Stimulated activated CD4-positive, alpha-beta T cell treated with anti-CD3 and anti-CD28 coated beads, Interleukin-15, amount 100 ng/mL, for 48 hours (primary cell): ENCODE data around the gene SNX17.
"Not testable (repeated sequence)": the region's sequence is repeated elsewhere in the genome, so short reads cannot be mapped to it uniquely, and the experiment has no call there.

Source experiments
- DNase-seq, 2 donors: peaks; one replicate each; pipeline ENCODE4 v3.0.0-alpha.2; 2020; ENCODE audit warnings: low read depth in 2 of 2

The SNX17 gene

GRCh38 chr2:27370026-27370815 lies at the start of gene SNX17, which contains the start of gene EIF2B4:
Gene SNX17, plus strand, starts transcription at chr2:27370616. Its CDS starts 128 bp downstream, at chr2:27370744.
Gene EIF2B4, minus strand, starts transcription at chr2:27370338. Its CDS starts 24 bp downstream, at chr2:27370314.
- DNase-seq = peak; percentile 98 to 99

- DNase-seq = no peak
These were observed 49.4 kb upstream of the SNX17 start for GRCh38 chr2:27320958-27321543.

DNA sequence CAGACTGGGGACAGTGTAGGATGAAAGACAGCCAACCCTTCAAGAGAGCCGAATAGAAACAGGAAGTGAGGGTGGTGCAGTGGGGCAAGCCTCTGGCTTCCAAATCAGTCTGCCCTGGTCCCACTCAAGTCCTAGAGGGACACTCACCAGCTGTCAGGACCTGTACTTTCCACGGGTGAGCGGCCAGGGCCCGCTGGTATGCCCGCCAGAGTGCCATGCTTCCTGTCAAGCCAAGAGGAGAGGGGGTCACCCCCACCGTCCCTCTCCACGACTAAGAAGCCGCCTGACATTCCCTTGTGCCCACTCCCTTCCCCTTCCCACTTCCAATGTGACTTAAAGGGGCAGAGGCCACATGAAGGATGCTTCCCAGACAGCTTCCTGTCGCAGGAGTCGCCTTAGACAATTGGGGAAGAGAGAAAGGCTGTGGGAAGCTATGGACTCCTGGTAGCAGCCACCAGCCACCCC lies 48.1 kb upstream of the SNX17 start:
- no peak for DNase-seq

GRCh38 chr2:27322766-27323595 lies 47.4 kb upstream of the SNX17 start, which contains the start of gene MPV17:
Gene MPV17, minus strand, starts transcription at chr2:27323097. Its CDS starts 580 bp downstream, at chr2:27322517.
- DNase-seq = peak; percentile 79 to 87

- DNase-seq = no peak
These were observed 46.7 kb upstream of the SNX17 start for GRCh38 chr2:27323596-27324285.

DNA sequence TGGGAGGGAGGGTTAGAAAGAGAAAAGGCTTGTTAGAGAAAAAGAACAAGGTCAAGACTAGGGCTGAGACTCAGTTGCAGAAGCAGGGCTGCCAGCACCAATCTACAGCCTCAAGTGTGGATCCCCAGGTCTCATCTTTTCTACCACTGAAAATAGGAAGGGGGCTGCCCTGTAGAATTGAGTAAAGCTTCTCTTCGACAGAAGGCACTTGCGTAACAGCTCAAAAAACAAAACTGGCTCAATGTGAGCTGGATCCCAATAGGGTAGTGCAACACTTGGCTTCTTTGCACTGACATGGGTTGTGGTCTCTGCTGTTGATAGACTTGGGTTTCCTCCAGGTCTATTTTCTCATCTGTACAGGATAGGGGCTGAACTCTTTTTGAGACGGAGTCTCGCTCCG lies 45.7 kb upstream of the SNX17 start:
- DNase-seq = no peak

DNA sequence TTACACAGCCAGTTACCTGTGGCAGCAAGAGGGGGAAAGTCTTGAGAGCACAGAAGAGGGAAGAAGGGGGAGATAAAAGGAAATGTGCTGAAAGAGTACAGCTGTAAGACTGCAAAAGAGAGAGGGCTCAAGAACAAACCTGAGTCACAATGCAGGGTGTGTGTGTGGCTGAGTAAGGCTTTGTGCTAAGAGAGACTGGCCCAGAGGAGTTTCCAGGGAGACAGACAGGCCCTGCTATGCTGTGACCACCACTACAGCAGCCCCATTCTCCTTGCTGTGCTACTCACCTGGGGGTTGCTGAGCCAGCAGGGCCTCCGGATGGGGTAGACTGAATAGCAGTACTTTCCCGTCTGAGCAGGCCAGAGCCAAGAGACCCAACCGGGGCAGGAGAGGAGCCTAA lies 35.1 kb upstream of the SNX17 start:
- no peak for DNase-seq

GRCh38 chr2:27336173-27336572 lies 34.2 kb upstream of the SNX17 start:
- DNase-seq = no peak

DNA sequence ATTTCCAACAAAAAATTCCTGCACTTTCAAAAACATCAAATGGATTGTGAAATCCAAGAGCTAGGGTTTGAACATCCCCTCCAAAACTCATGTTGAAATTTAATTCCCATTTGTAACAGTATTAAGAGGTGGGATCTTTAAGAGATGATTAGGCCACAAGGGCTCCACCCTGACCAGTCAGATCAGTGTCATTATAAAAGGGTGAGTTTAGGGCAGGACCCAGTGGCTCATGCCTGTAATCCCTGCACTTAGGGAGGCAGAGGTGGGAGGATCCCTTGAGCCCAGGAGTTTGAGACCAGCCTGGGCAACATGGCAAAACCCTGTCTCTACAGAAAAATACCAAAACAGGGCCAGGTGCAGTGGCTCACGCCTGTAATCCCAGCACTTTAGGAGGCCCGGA lies 22.8 kb upstream of the SNX17 start:
- no peak for DNase-seq

DNA sequence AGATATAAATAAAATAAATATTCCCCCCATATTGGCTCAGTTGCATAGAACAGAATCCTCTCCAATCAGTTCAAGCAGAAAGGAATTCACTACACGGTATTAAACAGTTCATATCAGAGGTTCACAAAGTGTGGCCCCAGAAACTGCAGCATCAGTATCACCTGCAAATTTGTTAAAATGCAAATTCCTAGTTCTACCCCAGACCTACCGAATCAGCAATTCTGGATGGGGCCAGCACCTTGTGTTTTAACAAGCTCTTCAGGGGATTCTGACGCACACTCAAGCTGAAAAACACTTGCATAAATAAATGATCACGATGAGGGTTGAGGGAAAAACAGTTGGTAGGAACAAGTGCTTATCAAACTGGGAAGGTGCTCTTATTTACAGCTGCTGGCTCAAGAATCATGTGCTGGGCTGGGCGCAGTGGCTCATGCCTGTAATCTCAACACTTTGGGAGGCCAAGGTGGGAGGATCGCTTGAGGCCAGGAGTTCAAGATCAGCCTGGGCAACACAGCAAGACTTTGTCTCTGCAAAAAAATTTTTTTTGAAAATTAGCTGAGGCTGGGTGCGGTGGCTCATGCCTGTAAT lies 20.2 kb upstream of the SNX17 start:
- no peak for DNase-seq

- peak in 1 of 2 donors; percentile 4 for DNase-seq
These were observed 18.4 kb upstream of the SNX17 start for GRCh38 chr2:27351802-27352598.

DNA sequence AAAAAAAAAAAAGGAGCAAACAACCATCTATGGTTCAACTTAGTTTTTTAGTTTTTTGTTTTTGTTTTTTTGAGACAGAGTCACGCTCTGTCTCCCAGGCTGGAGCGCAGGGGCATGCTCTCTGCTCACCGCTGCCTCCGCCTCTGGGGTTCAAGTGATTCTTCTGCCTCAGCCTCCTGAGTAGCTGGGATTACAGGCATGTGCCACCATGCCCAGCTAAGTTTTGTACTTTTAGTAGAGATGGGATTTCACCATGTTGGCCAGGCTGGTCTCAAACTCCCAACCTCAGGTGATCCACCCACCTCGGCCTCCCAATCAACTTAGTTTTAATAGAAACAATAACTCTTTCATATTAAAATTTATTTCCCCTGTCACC lies 17.0 kb upstream of the SNX17 start:
- DNase-seq = not testable (repeated sequence)

GRCh38 chr2:27353762-27354596 lies 16.4 kb upstream of the SNX17 start:
- DNase-seq = no peak

GRCh38 chr2:27354597-27354927 lies 15.9 kb upstream of the SNX17 start:
- DNase-seq = no peak

DNA sequence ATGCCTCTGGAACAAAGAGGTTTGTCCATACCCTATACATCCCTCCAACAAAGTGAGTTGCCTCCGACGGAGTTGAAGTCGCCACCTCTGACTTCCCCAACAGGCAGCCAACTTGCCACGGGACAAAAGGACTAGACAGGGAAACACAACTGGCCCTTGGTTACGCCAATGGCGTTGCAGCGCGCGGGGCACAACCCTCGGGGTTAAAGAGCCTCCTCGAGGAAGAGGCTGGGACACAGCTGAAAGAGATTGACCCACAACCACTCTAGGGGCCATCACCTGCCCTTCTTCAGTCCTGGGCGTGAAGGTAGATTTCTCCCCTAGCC lies 14.4 kb upstream of the SNX17 start:
- peak in 1 of 2 donors; percentile 45 for DNase-seq

DNA sequence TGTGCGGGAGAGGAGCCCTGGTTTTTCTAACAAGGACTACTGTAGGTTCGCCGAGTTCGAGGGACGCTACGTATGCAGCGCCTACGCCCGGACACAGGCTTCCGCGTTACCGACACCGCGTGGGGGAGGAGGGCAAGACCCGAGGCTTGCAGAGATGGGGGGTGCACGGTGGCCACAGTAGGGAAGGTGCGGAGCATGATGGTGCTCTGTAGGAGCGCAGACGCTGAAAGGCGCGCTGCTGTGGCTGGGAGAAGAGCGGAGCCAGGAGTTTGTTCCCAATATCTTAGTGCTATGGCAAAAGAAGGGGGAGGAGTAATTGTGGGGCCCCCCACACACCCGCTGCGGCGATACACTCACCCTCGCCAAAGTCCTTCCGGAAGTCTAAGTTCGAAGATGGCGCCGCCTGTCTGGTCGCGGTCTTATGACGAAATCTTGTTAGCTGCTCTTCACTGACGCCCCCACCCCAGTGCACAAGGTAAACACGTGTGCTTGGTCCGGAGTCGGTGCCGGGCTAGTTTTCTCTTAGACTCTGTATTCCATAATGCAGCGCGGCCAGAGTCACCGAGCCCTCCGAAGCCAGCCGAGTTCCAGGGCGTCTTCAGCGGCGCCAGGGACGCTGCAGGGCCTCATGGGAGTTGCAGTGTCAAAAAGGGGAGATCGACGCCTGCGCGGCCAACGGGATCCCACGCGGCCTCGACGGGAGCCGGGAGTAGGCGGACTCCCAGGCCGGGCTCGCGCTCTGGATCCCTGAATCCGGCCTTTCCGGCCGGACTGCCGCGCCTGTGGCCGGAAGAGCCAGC lies 13.8 kb upstream of the SNX17 start, which contains the start of gene GTF3C2:
GTF3C2 (minus strand) TSS at position 383 of the 800 bp plus-strand sequence. CDS start 13,210 bp downstream, outside the sequence.
- peak; percentile 89 to 92 for DNase-seq

DNA sequence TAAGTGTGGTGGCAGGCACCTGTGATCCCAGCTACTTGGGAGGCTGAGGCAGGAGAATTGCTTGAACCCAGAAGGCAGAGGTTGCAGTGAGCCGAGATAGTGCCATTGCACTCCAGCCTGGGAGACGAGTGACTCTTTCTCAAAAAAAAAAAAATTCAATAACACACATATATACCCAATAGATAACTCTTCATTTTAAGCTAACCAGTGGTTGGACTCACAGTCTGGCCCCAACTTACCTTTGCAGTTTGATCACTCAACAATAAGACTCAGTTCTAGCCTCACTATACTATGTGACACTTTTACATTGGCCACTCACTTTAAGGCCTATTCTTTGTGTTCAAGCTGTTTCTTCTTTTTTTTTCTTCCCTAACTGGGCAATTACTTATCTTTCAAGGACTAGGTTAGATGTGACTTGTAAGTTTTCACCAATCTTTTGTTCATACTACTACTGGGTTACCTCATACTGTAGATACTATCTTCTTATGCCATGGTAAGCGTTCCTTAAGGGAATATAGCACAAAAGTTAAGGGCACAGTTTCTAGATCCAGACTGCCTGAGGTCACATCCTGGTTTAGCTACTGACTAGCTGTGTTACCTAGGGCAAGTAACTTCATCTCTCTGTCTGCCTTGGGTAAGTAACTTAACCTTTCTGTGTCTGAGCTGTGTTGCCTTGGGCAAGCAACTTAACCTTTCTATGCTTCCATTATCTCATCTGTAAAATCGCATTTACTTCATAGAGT lies 7.6 kb upstream of the SNX17 start:
- DNase-seq = no peak

GRCh38 chr2:27363933-27364332 lies 6.5 kb upstream of the SNX17 start:
- DNase-seq = no peak
